Fibroblast of lung (primary cell): ENCODE data around the gene SPINDOC.

Experiments used
- EZH2 ChIP-seq: IDR thresholded peaks from 2 replicates; pipeline ENCODE4 v1.5.1; 2012; ENCODE audit warnings: low read length, control low read depth, mild to moderate bottlenecking; ENCODE audit errors: missing control alignments
- TF ChIP-seq, protein P1 (sequence below), 2 donors: IDR thresholded peaks in 1 of 2; conservative IDR thresholded peaks in 1 of 2; 1 replicate in 1 of 2; 2 replicates in 1 of 2; pipeline ENCODE4 v1.5.1; 2011 to 2012; ENCODE audit warnings: low read length in 2 of 2, control low read depth in 1 of 2, inconsistent platforms in 1 of 2, low read depth in 1 of 2, mild to moderate bottlenecking in 1 of 2

DNA sequence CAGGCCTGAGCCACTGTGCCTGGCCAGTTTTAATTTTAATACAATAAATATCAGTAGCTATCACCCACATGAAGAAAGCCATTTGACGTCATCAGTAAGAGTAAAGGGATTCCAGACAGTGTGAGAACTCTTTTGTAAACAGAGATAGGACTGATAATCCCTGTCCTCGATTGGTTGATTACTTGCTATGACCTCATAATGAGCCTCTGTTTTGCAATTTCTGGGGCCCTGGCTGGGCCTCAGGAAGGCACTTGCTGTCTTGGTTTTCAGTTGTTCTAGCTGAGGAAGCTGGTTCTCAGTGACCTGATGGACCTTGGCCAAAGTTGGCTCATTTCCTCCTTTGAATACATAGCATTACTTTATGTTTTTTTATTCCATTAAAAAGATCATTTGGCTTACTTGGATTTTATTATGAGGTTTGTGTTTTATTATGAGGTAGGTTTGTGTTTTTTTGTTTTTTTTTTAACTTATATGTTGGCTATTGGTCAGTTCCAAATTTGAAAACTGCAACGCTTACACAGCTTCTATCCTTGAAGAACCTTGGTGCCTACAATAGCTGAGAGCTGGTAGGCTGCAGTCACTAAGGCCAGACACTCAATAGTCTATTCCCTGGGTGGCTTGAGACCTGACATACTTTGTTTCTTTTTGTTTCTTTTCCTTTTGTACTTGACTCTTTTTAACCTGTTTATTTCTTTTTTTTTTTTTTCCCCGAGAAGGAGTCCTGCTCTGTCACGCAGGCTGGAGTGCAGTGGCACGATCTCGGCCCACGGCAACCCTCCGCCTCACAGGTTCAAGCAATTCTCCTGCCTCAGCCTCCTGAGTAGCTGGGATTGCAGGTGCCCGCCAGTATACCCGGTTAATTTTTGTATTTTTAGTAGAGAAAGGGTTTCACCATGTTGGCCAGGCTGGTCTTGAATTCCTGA lies 45.6 kb downstream of the SPINDOC start:
- TF ChIP-seq, protein P1, sequence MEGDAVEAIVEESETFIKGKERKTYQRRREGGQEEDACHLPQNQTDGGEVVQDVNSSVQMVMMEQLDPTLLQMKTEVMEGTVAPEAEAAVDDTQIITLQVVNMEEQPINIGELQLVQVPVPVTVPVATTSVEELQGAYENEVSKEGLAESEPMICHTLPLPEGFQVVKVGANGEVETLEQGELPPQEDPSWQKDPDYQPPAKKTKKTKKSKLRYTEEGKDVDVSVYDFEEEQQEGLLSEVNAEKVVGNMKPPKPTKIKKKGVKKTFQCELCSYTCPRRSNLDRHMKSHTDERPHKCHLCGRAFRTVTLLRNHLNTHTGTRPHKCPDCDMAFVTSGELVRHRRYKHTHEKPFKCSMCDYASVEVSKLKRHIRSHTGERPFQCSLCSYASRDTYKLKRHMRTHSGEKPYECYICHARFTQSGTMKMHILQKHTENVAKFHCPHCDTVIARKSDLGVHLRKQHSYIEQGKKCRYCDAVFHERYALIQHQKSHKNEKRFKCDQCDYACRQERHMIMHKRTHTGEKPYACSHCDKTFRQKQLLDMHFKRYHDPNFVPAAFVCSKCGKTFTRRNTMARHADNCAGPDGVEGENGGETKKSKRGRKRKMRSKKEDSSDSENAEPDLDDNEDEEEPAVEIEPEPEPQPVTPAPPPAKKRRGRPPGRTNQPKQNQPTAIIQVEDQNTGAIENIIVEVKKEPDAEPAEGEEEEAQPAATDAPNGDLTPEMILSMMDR (conservative IDR thresholded peaks at IDR 0.05 in 1 of 2, IDR thresholded peaks at IDR 0.05 in 1 of 2; ENCODE audit: low read depth in 1 of 2, low read length in 2 of 2), result no peak
- TF ChIP-seq EZH2, result no peak
